Activated B cell treated with CpG ODN at 0.5 μM for 24 hours (primary cell): ENCODE measurements around the gene GCNT1. TPM values are rescaled to one million over a fixed set of nuclear protein-coding genes. Genes with fewer than 3 reads are reported as not detected.

Experiments
- ATAC-seq: fragments of 200-7000 bp; cut with Tn5 transposase; one replicate; pipeline ENCODE4 v1.10.0; 2021; ENCODE audit warnings: low read depth, mild to moderate bottlenecking, moderate library complexity
- CTCF ChIA-PET: fragments of 350-600 bp; sonication (Branson Sonifier 250); formaldehyde crosslinking; loops from one replicate; lab custom pipeline; 2021; ENCODE audit warnings: antibody characterized with exemption; lab: Charles Lee
- POLR2A ChIA-PET: fragments of 350-600 bp; sonication (Branson Sonifier 250); formaldehyde crosslinking; loops from one replicate; lab custom pipeline; 2021; ENCODE audit warnings: antibody characterized with exemption; lab: Charles Lee
- DNase-seq: peaks from one replicate; pipeline ENCODE4 v3.0.0; 2022
- H3K27ac Mint-ChIP-seq: one replicate; pipeline ENCODE4 v1.8.0; 2020; ENCODE audit warnings: mixed read lengths
- H3K27me3 Mint-ChIP-seq: one replicate; pipeline ENCODE4 v1.8.0; 2021; ENCODE audit warnings: mixed read lengths
- H3K36me3 Mint-ChIP-seq: one replicate; pipeline ENCODE4 v1.8.0; 2021; ENCODE audit warnings: low read depth, mixed read lengths
- H3K4me1 Mint-ChIP-seq: one replicate; pipeline ENCODE4 v1.8.0; 2021; ENCODE audit warnings: mixed read lengths
- H3K4me3 Mint-ChIP-seq: one replicate; pipeline ENCODE4 v1.8.0; 2020; ENCODE audit warnings: mild to moderate bottlenecking, mixed read lengths
- H3K9me3 Mint-ChIP-seq: one replicate; pipeline ENCODE4 v1.8.0; 2020; ENCODE audit warnings: mixed read lengths
- CTCF ChIP-seq: fragments of 200-600 bp; IDR thresholded peaks from one replicate; pipeline ENCODE4 v1.8.0; 2022; ENCODE audit warnings: antibody characterized with exemption, mild to moderate bottlenecking
- intact Hi-C: fragments of 100-400 bp; cut with micrococcal nuclease; formaldehyde crosslinking; loops from one replicate; pipeline ENCODE4 v1.15.1; 2024
- total RNA-seq: library from RNA; stranded (reverse); gene quantifications from 2 replicates; pipeline ENCODE4 v1.2.3, GENCODE V29; 2022

GCNT1 gene
- total RNA-seq, 1 donor from 2014 or later: 10.6 TPM

GRCh38 chr9:76454311-76454710 lies 4.7 kb upstream of the GCNT1 start:
- intact Hi-C loops: no loop called here
- POLR2A ChIA-PET: no interaction called here
- CTCF ChIA-PET: no interaction called here
- Mint-ChIP-seq H3K9me3 (no peaks in the 10 kb centered on the region), H3K36me3 (no peaks in the 10 kb centered on the region), H3K4me3 (no peak overlapping the region), H3K27ac (no peak overlapping the region), H3K4me1 (peaks cover 19% of the 10 kb centered on the region), H3K27me3 (no peaks in the 10 kb centered on the region)
- DNase-seq: no peak
- TF ChIP-seq CTCF: no peak
- no peak for ATAC-seq

GRCh38 chr9:76456202-76456926 lies 2.6 kb upstream of the GCNT1 start:
- no peaks in the 10 kb centered on the region for H3K9me3 Mint-ChIP-seq
- peak overlapping the region; percentile 6 for H3K27ac Mint-ChIP-seq
- no peak overlapping the region for H3K4me3 Mint-ChIP-seq
- H3K36me3 Mint-ChIP-seq: no peaks in the 10 kb centered on the region
- no peak for DNase-seq
- H3K27me3 Mint-ChIP-seq: no peaks in the 10 kb centered on the region
- no peak for ATAC-seq
- POLR2A ChIA-PET: no interaction called here
- TF ChIP-seq CTCF: no peak
- peaks cover 35% of the 10 kb centered on the region for H3K4me1 Mint-ChIP-seq
- CTCF ChIA-PET: interaction anchor here (0.9 to 5.5 kb wide), 5 partner anchors 12 to 206 kb away, joined by 3 to 48 read pairs (median 3); no protein-coding TSS in a partner anchor
- intact Hi-C loops: loop anchor here (5.0 kb wide), 4 partner anchors 36 to 1429 kb away; partner anchors contain the start of genes CARNMT1, NMRK1 and OSTF1

- Mint-ChIP-seq H3K27ac (peak overlapping the region; percentile 84), H3K4me1 (peaks cover 64% of the 10 kb centered on the region), H3K36me3 (no peaks in the 10 kb centered on the region), H3K27me3 (no peaks in the 10 kb centered on the region), H3K9me3 (no peaks in the 10 kb centered on the region), H3K4me3 (peak overlapping the region; percentile 94)
- ATAC-seq (no peak), DNase-seq (no peak)
- ChIA-PET POLR2A (interaction anchor here (0.6 to 5.5 kb wide), 10 partner anchors 8 to 296 kb away, joined by 3 to 53 read pairs (median 3); partner anchors contain the start of gene RFK), CTCF (interaction anchor here (0.7 to 5.5 kb wide), 12 partner anchors 13 to 203 kb away, joined by 3 to 48 read pairs (median 5); partner anchors contain the start of gene RFK)
- no peak for TF ChIP-seq CTCF
- intact Hi-C loops: loop anchor here (1.0 to 5.0 kb wide), 10 partner anchors 12 to 1433 kb away; partner anchors contain the start of genes CARNMT1, NMRK1, OSTF1 and RFK
Measured at GRCh38 chr9:76459694-76460635, 983 bp downstream of the GCNT1 start.

GRCh38 chr9:76462126-76462525 lies 3.1 kb downstream of the GCNT1 start:
- ChIA-PET POLR2A (interaction anchor here (0.9 to 5.5 kb wide), 2 partner anchors 11 to 1434 kb away, joined by 3 to 53 read pairs; partner anchors contain the start of gene CARNMT1), CTCF (no interaction called here)
- no peak for TF ChIP-seq CTCF
- H3K36me3 Mint-ChIP-seq: no peaks in the 10 kb centered on the region
- no peaks in the 10 kb centered on the region for H3K9me3 Mint-ChIP-seq
- H3K27ac Mint-ChIP-seq: peak overlapping the region; percentile 38
- ATAC-seq (no peak), DNase-seq (no peak)
- no peak overlapping the region for H3K4me3 Mint-ChIP-seq
- H3K27me3 Mint-ChIP-seq: no peaks in the 10 kb centered on the region
- peaks cover 71% of the 10 kb centered on the region for H3K4me1 Mint-ChIP-seq
- intact Hi-C loops: no loop called here
